H1 (cell line): ENCODE data around the gene AQP4. TPM values are rescaled to one million over a fixed set of nuclear protein-coding genes. Genes with fewer than 3 reads are reported as not detected.

Source experiments
- CHD1 ChIP-seq: IDR thresholded peaks from 2 replicates; pipeline ENCODE4 v1.6.1; 2012; ENCODE audit warnings: low read depth, low read length, improper control_type of control experiment
- CHD2 ChIP-seq: IDR thresholded peaks from 2 replicates; pipeline ENCODE4 v1.6.1; 2012; ENCODE audit warnings: low read length, improper control_type of control experiment
- NRF1 ChIP-seq: IDR thresholded peaks from 2 replicates; pipeline ENCODE4 v1.6.1; 2011; ENCODE audit warnings: mild to moderate bottlenecking, low read depth, low read length, improper control_type of control experiment
- PHF8 ChIP-seq: fragments of 200-600 bp; sonication (generic); conservative IDR thresholded peaks from 2 replicates; pipeline ENCODE4 v1.7.1; 2012; ENCODE audit warnings: low read depth, mild to moderate bottlenecking, inconsistent platforms, low read length, moderate library complexity
- polyA plus RNA-seq, 7 experiments: library from polyadenylated mRNA; depleted of rRNA in 3 of 7; stranded (reverse) in 5 of 7; unstranded in 2 of 7; fragments of >200 nt in 5 of 7; fragments of 200-250 nt in 2 of 7; gene quantifications; 1 replicate in 5 of 7; 2 replicates in 1 of 7; 4 replicates in 1 of 7; pipeline versions ENCODE4 v1.2.1 to v1.2.3, GENCODE V29; 2011 to 2013; ENCODE audit warnings: missing spikeins in 2 of 7, mixed read lengths in 2 of 7
- total RNA-seq: library from RNA; stranded (reverse); fragmentation: NEBNext Ultra II Directional; extraction: Animal tissue kit (Norgen Biotek cat#: 25700); gene quantifications from 2 replicates; pipeline ENCODE4 v1.2.1, GENCODE V29; 2021
- TF ChIP-seq, protein P1 (sequence below): IDR thresholded peaks from 2 replicates; pipeline ENCODE4 v1.6.1; 2012; ENCODE audit warnings: inconsistent platforms

Gene AQP4
- total and polyA plus RNA-seq, 2 of the 8 experiments (the other 6 are each of a cell fraction or from before 2014, with no cell fraction given) = 2.2 to 2.8 TPM

DNA sequence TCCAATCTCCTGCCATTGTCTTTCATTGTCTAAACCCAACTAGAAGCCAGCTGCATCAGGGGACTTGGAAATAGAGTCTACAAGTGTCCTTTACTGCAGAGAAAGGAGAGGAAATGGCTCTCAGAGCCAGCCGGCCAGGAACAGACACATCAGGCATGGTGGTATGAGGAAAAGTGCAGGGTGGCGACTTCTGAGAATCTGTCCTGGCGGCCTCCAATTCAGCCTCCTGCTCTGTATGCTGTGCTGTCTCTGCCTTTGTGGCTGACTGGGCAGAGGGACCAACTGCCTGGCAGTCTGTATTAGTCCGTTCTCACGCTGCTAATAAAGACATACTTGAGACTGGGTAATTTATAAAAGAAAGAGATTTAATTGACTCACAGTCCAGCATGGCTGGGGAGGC lies 36.8 kb upstream of the AQP4 start (continued):
- TF ChIP-seq PHF8 = no peak
- no peak for TF ChIP-seq CHD1
- TF ChIP-seq, protein P1, sequence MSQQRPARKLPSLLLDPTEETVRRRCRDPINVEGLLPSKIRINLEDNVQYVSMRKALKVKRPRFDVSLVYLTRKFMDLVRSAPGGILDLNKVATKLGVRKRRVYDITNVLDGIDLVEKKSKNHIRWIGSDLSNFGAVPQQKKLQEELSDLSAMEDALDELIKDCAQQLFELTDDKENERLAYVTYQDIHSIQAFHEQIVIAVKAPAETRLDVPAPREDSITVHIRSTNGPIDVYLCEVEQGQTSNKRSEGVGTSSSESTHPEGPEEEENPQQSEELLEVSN = no peak
- TF ChIP-seq NRF1 = no peak
- TF ChIP-seq CHD2 = no peak
- TF ChIP-seq, all 59 proteins: peak for 0
